Measurements from ENCODE around the gene VSIG4. TPM values are rescaled to one million over a fixed set of nuclear protein-coding genes. Genes with fewer than 3 reads are reported as not detected.

VSIG4 gene
- total RNA-seq, 2 experiments from 2014 or later: not detected

Other genes starting within 250 kb of the VSIG4 start
- gene HEPH, start 124.2 kb upstream of the VSIG4 start, total RNA-seq: not detected